ENCODE measurements around the gene REG1A. TPM values are rescaled to one million over a fixed set of nuclear protein-coding genes. Genes with fewer than 3 reads are reported as not detected.

REG1A gene
- total and polyA plus RNA-seq, 11 donors, result 0.69 to 5.7 (median 1.8) TPM; not detected in 4

DNA sequence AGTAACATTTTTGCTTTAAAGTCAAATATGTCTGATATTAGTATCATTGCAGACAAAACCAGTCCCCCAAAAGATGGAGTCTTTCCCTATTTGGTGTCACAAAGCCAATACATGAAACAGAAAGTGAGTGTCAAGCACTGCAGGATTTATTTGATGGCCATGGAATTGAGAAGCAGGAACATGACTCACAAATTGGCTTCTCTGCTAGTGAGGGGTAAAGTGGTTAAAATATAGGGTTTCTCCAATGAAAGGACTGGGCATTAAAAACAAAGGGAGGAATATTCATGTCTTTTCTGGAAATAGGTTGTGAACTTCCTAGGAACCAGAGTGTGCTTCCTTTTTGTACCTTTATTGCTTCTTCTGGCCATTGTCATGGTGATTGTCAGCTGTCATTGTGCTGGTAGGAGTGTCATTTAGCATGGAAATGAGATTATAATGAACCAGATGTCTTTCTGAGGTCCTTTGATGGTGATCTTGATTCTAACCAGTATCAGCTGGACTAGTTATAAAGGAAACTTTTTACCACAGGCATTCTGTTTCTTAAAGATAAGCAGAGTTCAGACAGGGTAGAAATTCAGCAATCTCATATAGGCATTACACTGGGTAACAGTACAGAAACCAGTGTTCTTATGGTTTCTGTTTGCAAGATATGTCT, 36.6 kb upstream of the REG1A start:
- DNase-seq, result no peak
- Histone ChIP-seq H3K4me1 (no peaks in the 10 kb centered on the region), H3K36me3 (no peaks in the 10 kb centered on the region), H3K27ac (no peak overlapping the region), H3K4me3 (no peak overlapping the region), H3K9me3 (no peaks in the 10 kb centered on the region), H3K27me3 (peaks cover 0 to 5% (median 0%) of the 10 kb centered on the region in 9 donors)
- intact Hi-C loops (cut with DNase I), result no loop called here
- TF ChIP-seq POLR2A (IDR thresholded peaks at IDR 0.05) (no peak), CTCF (IDR thresholded peaks at IDR 0.05) (no peak)
- no peak for ATAC-seq

DNA sequence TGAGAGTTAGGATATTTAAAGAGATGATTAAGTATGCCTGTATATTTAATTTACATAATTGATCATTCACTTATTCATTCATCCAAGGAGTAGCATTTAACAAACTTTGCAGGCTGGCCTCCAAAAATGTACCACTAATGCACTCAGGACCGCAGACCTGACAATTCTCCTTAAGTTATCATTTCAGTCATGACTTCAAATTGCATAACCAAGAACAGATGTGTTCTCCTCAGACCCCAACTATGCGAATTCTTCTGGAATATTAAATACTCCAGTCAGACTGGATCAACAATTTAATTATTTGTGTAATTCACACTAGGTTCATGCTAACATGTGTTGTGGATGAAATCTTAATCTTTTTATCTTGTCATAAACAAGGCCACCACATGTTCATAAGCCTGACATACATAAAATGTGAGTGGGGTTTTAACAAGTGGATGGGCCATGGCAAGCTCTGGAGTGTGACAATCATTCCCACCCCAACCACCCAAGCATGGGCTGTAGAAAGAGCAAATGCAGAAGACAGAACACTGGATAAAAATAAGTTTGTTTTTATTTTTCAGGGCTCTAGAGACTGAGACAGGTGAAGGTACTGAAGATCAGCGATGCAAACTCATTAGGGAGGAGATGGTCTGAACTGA, 35.7 kb upstream of the REG1A start:
- 77 to 83% (median 81%) methylated on average over 3 of the region's 3 CpGs for WGBS, 4 donors
- no peak for DNase-seq
- no peaks in the 10 kb centered on the region for H3K4me1 ChIP-seq
- no peaks in the 10 kb centered on the region for H3K36me3 ChIP-seq
- H3K9me3 ChIP-seq, result no peaks in the 10 kb centered on the region
- no peak overlapping the region for H3K27ac ChIP-seq
- TF ChIP-seq POLR2A (IDR thresholded peaks at IDR 0.05) (no peak), CTCF (IDR thresholded peaks at IDR 0.05) (no peak)
- intact Hi-C loops (cut with DNase I), result no loop called here
- H3K27me3 ChIP-seq, result peaks cover 0 to 5% (median 0%) of the 10 kb centered on the region in 9 donors
- no peak for ATAC-seq
- H3K4me3 ChIP-seq, result no peak overlapping the region

- WGBS, 4 donors, result 72 to 83% (median 77%) methylated on average over 3 of the region's 3 CpGs
- H3K9me3 ChIP-seq, result no peaks in the 10 kb centered on the region
- H3K36me3 ChIP-seq, result no peaks in the 10 kb centered on the region
- ATAC-seq, result no peak
- no peaks in the 10 kb centered on the region for H3K4me1 ChIP-seq
- no peak overlapping the region for H3K4me3 ChIP-seq
- peaks cover 0 to 5% (median 0%) of the 10 kb centered on the region in 9 donors for H3K27me3 ChIP-seq
- no peak for DNase-seq
- no peak for TF ChIP-seq POLR2A (IDR thresholded peaks at IDR 0.05)
- TF ChIP-seq CTCF (IDR thresholded peaks at IDR 0.05), result no peak
- intact Hi-C loops (cut with DNase I), result no loop called here
- H3K27ac ChIP-seq, result no peak overlapping the region
Measured at GRCh38 chr2:79085382-79085781, 34.9 kb upstream of the REG1A start.

- WGBS, 4 donors, result 61 to 66% (median 62%) methylated on average over 4 of the region's 4 CpGs
- H3K4me1 ChIP-seq, result no peaks in the 10 kb centered on the region
- H3K4me3 ChIP-seq, result no peak overlapping the region
- H3K36me3 ChIP-seq, result no peaks in the 10 kb centered on the region
- DNase-seq (no peak), ATAC-seq (no peak)
- TF ChIP-seq POLR2A (IDR thresholded peaks at IDR 0.05) (no peak), CTCF (IDR thresholded peaks at IDR 0.05) (no peak)
- intact Hi-C loops (cut with DNase I), result no loop called here
- H3K27me3 ChIP-seq, result peaks cover 0 to 5% (median 0%) of the 10 kb centered on the region in 9 donors
- no peaks in the 10 kb centered on the region for H3K9me3 ChIP-seq
- H3K27ac ChIP-seq, result no peak overlapping the region
Measured at GRCh38 chr2:79086255-79086654, 34.0 kb upstream of the REG1A start.
